ENCODE results near the gene HOXD11.
A peak's percentile ranks its signal among the peaks of the same experiment; 100 is the strongest.

The HOXD11 gene

GRCh38 chr2:176115883-176116813, 9.1 kb downstream of the HOXD11 start, which contains the start of gene HOXD10:
Gene HOXD10 (plus strand): TSS chr2:176116778. CDS start chr2:176116834, 56 bp downstream.
- POLR2A ChIA-PET (ENCODE audit: low non-redundant PET) = no interaction called here
- CTCF ChIA-PET = interaction anchor here (1.0 kb wide), 1 partner anchor 11 kb away, joined by 4 read pairs; no protein-coding TSS in a partner anchor
- TF ChIP-seq, protein P1, sequence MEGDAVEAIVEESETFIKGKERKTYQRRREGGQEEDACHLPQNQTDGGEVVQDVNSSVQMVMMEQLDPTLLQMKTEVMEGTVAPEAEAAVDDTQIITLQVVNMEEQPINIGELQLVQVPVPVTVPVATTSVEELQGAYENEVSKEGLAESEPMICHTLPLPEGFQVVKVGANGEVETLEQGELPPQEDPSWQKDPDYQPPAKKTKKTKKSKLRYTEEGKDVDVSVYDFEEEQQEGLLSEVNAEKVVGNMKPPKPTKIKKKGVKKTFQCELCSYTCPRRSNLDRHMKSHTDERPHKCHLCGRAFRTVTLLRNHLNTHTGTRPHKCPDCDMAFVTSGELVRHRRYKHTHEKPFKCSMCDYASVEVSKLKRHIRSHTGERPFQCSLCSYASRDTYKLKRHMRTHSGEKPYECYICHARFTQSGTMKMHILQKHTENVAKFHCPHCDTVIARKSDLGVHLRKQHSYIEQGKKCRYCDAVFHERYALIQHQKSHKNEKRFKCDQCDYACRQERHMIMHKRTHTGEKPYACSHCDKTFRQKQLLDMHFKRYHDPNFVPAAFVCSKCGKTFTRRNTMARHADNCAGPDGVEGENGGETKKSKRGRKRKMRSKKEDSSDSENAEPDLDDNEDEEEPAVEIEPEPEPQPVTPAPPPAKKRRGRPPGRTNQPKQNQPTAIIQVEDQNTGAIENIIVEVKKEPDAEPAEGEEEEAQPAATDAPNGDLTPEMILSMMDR (conservative IDR thresholded peaks at IDR 0.05; ENCODE audit: low read depth) = peak; percentile 67
- DNase-seq (ENCODE audit: low spot score) = no peak
- peak within 1 kb of the TSS; percentile 66 for H3K27ac ChIP-seq

GRCh38 chr2:176117162-176117822, 10.2 kb downstream of the HOXD11 start:
- ChIA-PET CTCF (interaction anchor here (0.8 kb wide), 1 partner anchor 10 kb away, joined by 4 read pairs; no protein-coding TSS in a partner anchor), POLR2A (ENCODE audit: low non-redundant PET) (no interaction called here)
- peak overlapping the region; percentile 66; the same call in 1 of the 2 replicates for H3K27ac ChIP-seq
- TF ChIP-seq, protein P1 (conservative IDR thresholded peaks at IDR 0.05; ENCODE audit: low read depth) = no peak
- no peak for DNase-seq (ENCODE audit: low spot score)

- DNase-seq (ENCODE audit: low spot score) = no peak
- ChIA-PET POLR2A (ENCODE audit: low non-redundant PET) (no interaction called here), CTCF (interaction anchor here (0.8 kb wide), 1 partner anchor 9 kb away, joined by 4 read pairs; no protein-coding TSS in a partner anchor)
- H3K27ac ChIP-seq = peak overlapping the region; percentile 66; the same call in 1 of the 2 replicates
- TF ChIP-seq, protein P1 (conservative IDR thresholded peaks at IDR 0.05; ENCODE audit: low read depth) = no peak
Observed at GRCh38 chr2:176117823-176118371, 10.8 kb downstream of the HOXD11 start.

DNA sequence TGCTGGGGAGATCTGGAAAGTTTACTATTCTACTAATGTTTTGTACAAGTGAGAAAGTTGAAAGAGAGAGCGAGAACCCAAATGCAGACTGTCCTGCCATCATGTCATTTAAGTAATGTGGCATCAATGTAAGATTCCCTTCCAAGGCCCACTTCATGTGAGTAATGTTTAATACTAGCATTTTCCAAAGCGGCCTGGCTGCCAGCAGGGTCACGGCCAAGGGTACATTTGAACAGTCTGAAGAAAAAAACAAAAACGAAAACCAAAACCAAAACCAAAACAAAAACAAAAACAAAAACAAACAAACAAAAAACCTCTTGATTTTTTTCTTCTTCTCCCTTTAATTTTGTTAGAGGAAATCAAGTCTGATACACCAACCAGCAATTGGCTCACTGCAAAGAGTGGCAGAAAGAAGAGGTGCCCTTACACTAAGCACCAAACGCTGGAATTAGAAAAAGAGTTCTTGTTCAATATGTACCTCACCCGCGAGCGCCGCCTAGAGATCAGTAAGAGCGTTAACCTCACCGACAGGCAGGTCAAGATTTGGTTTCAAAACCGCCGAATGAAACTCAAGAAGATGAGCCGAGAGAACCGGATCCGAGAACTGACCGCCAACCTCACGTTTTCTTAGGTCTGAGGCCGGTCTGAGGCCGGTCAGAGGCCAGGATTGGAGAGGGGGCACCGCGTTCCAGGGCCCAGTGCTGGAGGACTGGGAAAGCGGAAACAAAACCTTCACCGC, 11.7 kb downstream of the HOXD11 start:
- no peak for DNase-seq (ENCODE audit: low spot score)
- ChIA-PET POLR2A (ENCODE audit: low non-redundant PET) (no interaction called here), CTCF (no interaction called here)
- H3K27ac ChIP-seq = no peak overlapping the region
- TF ChIP-seq, protein P1 (conservative IDR thresholded peaks at IDR 0.05; ENCODE audit: low read depth) = no peak

DNA sequence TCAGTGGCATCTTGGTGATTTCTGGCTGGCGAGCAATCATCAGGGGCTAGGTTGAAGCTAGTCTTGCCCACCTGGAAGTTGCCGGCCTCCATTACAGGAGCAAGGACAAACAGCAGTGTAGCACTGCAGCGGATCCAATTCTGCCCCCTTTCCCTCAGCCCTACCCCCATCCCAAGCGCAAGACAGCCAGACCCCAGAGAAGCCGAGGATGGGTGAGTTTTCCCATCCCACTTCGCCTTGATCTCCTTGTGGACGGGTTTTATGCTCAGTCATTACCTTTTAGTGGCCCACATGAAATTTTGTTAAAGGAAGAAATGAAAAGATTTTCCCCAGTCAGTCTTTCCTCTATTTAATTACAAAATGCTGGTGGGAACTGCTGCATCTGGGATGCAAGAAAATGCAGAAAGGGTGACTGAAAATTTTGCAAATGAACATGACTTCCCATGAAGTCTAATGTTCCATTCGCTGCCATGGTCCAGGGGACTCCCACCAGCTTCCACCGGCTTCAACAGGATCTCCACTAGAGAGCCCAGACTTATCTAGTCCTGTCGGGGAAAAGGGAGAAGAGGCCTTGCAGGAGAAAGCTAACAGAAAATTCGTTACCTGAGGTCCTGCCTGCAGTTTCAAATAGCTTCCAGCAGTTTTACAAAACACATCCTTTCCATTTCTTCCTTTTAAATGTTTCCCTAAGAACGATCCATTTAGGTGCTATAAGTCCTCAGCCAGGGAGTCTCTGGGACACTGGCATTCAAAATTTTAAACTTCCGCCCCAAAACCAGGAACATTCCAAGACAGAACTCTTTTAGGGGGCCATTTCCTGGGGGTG, 13.5 kb downstream of the HOXD11 start:
- ChIA-PET CTCF (interaction anchor here (0.7 to 1.9 kb wide), 3 partner anchors 10 to 23 kb away, joined by 3 to 6 read pairs (median 3); no protein-coding TSS in a partner anchor), POLR2A (ENCODE audit: low non-redundant PET) (interaction anchor here (0.7 kb wide), 1 partner anchor 14 kb away, joined by 3 read pairs; no protein-coding TSS in a partner anchor)
- TF ChIP-seq, protein P1 (conservative IDR thresholded peaks at IDR 0.05; ENCODE audit: low read depth) = no peak
- DNase-seq (ENCODE audit: low spot score) = no peak
- no peak overlapping the region for H3K27ac ChIP-seq

Data from RWPE1 (cell line).